H1 (cell line): ENCODE results near the gene TRABD2B.

Source experiments
- CREB1 ChIP-seq: IDR thresholded peaks from 2 replicates; pipeline ENCODE4 v1.6.1; 2012; ENCODE audit warnings: inconsistent platforms
- CTCF ChIP-seq, 3 experiments: IDR thresholded peaks; 1 replicate in 2 of 3; 2 replicates in 1 of 3; pipeline versions ENCODE4 v1.5.1 to v1.6.1; 2011; ENCODE audit warnings: low read length in 3 of 3, mild to moderate bottlenecking in 3 of 3, inconsistent platforms in 2 of 3, low read depth in 1 of 3, moderate library complexity in 1 of 3; ENCODE audit not compliant: insufficient read depth in 1 of 3; ENCODE audit errors: control extremely low read depth in 1 of 3
- EP300 ChIP-seq, 2 experiments: IDR thresholded peaks; 1 replicate in 1 of 2; 2 replicates in 1 of 2; pipeline ENCODE4 v1.6.1; 2011 to 2012; ENCODE audit warnings: low read depth in 2 of 2, low read length in 2 of 2, mild to moderate bottlenecking in 2 of 2, borderline replicate concordance in 1 of 2, inconsistent platforms in 1 of 2, moderate library complexity in 1 of 2
- EZH2 ChIP-seq: fragments of 200-600 bp; sonication (generic); IDR thresholded peaks from 2 replicates; pipeline ENCODE4 v1.7.1; 2012; ENCODE audit warnings: low read depth, mild to moderate bottlenecking, moderate library complexity, low read length, inconsistent platforms; ENCODE audit not compliant: severe bottlenecking
- JUN ChIP-seq: IDR thresholded peaks from 2 replicates; pipeline ENCODE4 v1.6.1; 2011; ENCODE audit warnings: low read depth, mild to moderate bottlenecking, improper control_type of control experiment, low read length
- KDM5A ChIP-seq: fragments of 200-600 bp; IDR thresholded peaks from 2 replicates; pipeline ENCODE4 v1.7.1; 2012; ENCODE audit warnings: mild to moderate bottlenecking, low read length, inconsistent platforms, mixed read lengths
- POLR2A ChIP-seq, 2 experiments: IDR thresholded peaks; 1 replicate in 1 of 2; 2 replicates in 1 of 2; pipeline ENCODE4 v1.6.1; 2011; ENCODE audit warnings: low read depth in 2 of 2, low read length in 2 of 2, mild to moderate bottlenecking in 2 of 2; ENCODE audit errors: control extremely low read depth in 1 of 2
- POLR2AphosphoS5 ChIP-seq: IDR thresholded peaks from 2 replicates; pipeline ENCODE4 v1.6.1; 2011; ENCODE audit warnings: low read depth, low read length
- SIN3A ChIP-seq, 2 experiments: IDR thresholded peaks in 1 of 2; conservative IDR thresholded peaks in 1 of 2; 2 replicates each; pipeline ENCODE4 v1.6.1; 2011 to 2012; ENCODE audit warnings: low read length in 2 of 2, improper control_type of control experiment in 1 of 2, low read depth in 1 of 2, mild to moderate bottlenecking in 1 of 2
- SP2 ChIP-seq: IDR thresholded peaks from 2 replicates; pipeline ENCODE4 v1.6.1; 2012; ENCODE audit warnings: mild to moderate bottlenecking, low read length, inconsistent platforms
- YY1 ChIP-seq: IDR thresholded peaks from 2 replicates; pipeline ENCODE4 v1.6.1; 2011; ENCODE audit warnings: low read depth, mild to moderate bottlenecking, low read length

- no peak for TF ChIP-seq POLR2A (IDR thresholded peaks at IDR 0.05; ENCODE audit: control extremely low read depth in 1 of 2, low read depth in 2 of 2, low read length in 2 of 2)
- no peak for TF ChIP-seq EZH2
- TF ChIP-seq POLR2AphosphoS5, result no peak
- TF ChIP-seq YY1, result no peak
- TF ChIP-seq CREB1, result no peak
- TF ChIP-seq CTCF (IDR thresholded peaks at IDR 0.05; ENCODE audit: control extremely low read depth in 1 of 3, insufficient read depth in 1 of 3, low read depth in 1 of 3, low read length in 3 of 3), result no peak
- TF ChIP-seq JUN, result no peak
- TF ChIP-seq KDM5A, result no peak
- no peak for TF ChIP-seq SIN3A (conservative IDR thresholded peaks at IDR 0.05 in 1 of 2, IDR thresholded peaks at IDR 0.05 in 1 of 2; ENCODE audit: low read depth in 1 of 2, low read length in 2 of 2)
- no peak for TF ChIP-seq EP300 (IDR thresholded peaks at IDR 0.05; ENCODE audit: borderline replicate concordance in 1 of 2, low read depth in 2 of 2, low read length in 2 of 2)
- no peak for TF ChIP-seq SP2
Measured at GRCh38 chr1:47794530-47794929, 202.7 kb downstream of the TRABD2B start.
